ENCODE data around the gene SELENOO.
"Not testable (repeated sequence)": the region's sequence is repeated elsewhere in the genome, so short reads cannot be mapped to it uniquely, and the experiment has no call there.

The SELENOO gene

GRCh38 chr22:50201191-50202129, 649 bp downstream of the SELENOO start:
- no peak for DNase-seq (ENCODE audit: low read depth)

- DNase-seq (ENCODE audit: low read depth): no peak
Measured at GRCh38 chr22:50202130-50202666, 1.4 kb downstream of the SELENOO start.

DNA sequence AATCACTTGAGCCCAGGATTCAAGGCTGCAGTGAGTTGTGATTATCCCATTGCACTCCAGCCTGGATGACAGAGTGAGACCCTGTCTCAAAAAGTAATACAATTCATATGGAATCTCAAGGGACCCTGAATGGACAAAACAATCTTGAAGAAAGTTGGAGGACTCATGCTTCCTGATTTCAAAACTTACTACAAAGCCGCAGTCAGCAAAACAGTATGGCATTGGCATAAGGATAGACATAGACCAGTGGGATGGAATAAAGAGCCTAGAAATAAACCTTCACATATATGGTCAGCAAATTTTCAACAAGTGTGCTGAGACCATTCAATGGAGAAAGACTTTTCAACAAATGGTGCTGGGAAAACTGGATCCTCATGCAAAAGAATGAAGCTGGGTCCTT, 2.5 kb downstream of the SELENOO start:
- no peak for DNase-seq (ENCODE audit: low read depth)

DNA sequence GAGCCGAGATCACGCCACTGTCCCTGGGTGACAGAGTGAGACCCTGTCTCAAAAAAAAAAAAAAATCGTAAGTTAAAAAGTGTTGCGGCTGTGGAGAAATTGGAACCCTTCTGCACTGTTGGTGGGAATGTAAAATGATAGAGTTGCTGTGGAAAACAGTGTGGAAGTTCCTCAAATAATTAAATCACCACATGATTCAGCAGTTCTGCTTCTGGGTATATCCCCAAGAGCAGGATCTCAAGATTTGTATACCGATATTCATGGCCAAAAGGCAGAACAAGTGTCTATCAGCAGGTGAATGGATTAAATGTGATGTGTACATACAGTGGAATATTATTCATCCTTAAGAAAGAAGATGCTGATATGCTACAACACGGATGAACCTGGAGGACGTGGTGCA, 3.8 kb downstream of the SELENOO start:
- DNase-seq (ENCODE audit: low read depth): no peak

DNA sequence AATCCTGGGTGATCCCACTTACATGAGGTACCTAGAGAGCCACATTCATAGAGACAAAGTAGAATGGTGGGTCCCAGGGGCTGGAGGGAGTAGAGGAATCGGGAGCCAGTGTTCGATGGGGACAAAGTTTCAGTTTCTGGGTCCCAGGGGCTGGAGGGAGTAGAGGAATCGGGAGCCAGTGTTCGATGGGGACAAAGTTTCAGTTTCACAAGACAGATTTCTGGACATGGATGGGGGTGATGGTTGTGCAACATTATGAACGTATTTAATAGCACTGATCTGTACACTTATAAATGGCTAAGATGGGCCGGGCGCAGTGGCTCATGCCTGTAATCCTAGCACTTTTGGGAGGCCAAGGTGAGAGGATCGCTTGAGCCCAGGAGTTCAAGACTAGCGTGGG, 4.2 kb downstream of the SELENOO start:
- not testable (repeated sequence) for DNase-seq (ENCODE audit: low read depth)

GRCh38 chr22:50205781-50206569, 5.2 kb downstream of the SELENOO start:
- DNase-seq (ENCODE audit: low read depth): no peak

DNA sequence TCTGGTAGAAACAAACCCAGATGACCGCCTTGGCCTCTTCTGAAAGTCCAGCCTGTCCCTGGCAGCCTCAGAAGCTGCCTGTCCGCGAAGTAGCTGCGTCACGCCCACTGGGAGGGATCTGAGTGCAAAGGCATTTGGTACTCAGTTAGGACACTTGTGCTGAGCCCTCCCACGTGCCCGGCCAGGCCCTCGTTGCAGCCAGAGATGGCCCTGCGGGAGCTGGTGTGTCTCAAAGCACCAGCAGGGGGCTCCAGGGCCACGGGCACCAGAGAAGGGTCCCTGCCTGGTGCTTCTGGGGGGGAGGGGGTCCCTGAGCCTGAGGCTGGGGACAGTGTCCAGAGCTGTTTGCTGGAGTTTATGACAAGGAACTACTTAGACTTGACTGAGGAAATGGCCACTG, 5.8 kb downstream of the SELENOO start:
- no peak for DNase-seq (ENCODE audit: low read depth)

GRCh38 chr22:50207383-50208140, 6.8 kb downstream of the SELENOO start:
- no peak for DNase-seq (ENCODE audit: low read depth)

- DNase-seq (ENCODE audit: low read depth): no peak
Measured at GRCh38 chr22:50208430-50208938, 7.7 kb downstream of the SELENOO start.

DNA sequence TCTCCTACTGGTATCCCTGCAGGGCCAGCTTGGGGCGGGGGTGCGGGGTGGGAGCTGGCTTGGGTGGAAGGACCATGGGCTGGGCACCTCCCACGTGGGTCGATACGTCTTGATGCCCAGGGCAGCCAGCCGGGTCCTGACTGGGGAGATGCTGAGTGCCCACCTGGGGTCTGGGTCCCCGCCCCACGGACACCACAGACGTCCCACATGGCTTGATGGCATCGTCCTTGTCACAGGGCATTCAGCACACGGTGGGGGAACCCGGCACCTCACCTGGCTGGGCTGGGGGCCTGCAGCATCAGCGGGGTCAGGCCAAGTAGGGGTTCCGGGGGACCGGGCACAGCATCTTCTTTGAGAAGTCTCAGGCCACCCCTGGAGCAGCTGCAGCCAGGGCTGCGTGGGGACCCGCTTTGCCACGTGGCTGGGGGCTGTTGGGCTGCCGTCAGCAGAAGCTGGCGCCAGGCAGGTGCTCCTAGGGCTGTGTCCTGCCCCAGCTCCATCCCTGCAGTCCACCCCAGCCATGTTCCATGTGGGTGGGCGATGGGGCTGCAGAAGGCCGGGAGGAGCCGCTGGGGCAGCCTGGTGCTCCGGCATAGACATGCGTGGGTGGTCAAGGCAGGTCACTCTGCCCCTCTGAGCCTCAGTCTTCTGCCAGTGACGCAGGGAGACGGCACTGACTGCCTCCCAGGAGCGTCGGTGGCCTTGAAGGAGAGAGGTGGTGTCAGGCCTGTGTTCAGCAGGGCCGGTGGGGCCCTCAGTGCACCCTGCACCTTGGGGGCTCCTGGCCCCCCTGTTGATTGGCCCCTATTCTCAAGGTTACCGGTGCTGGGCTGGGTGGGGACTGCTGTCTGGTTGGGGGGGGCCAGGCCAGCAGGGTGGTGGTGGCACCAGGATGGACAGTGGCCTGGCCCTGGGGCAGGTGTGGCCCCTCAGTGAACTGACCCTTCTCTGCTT, 8.4 kb downstream of the SELENOO start:
- DNase-seq (ENCODE audit: low read depth): no peak

DNA sequence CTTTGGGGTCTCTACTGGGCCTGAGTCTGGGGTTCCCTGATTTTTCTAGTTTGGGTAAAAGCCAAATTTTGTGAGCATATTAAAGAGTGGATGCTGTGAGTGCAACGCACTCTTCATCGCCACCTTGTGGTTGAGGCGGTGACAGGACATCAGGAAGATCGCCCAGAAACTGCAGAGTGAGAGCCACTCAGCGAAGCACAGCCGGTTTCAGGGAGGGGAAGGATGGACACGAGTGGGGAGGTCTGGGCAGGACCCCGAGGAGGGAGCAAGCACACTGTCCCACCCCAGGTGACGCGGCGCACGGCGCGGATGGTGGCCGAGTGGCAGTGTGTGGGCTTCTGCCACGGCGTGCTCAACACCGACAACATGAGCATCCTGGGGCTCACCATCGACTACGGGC, 9.1 kb downstream of the SELENOO start:
- DNase-seq (ENCODE audit: low read depth): no peak

DNA sequence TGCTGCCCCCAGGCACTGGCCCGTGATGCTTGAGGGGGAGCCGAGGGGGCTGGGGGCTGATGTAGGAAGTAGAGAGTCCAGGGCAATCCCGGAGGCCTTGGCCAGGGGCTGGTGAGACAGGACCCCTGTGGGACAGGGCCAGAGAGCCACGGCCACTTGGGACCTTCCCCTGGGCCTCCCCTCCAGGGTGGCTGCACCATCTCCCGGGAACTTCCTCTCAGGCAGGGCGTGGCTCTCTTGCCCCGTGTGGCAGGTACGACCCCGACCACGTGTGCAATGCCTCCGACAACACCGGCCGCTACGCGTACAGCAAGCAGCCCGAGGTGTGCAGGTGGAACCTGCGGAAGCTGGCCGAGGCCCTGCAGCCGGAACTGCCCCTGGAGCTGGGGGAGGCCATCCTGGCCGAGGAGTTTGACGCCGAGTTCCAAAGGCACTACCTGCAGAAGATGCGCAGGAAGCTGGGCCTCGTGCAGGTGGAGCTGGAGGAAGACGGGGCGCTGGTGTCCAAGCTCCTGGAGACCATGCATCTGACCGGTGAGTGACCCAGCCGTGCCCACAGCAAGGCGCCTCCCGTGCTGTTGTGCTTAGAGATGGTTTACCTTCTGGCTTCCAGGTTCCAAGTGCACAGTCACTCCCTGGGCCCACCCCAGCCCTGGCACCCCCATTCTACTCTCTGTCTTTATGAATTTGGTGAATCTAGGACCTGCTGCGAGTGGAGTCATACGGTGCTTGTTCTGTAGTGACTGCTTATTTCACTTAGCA, 9.7 kb downstream of the SELENOO start:
- no peak for DNase-seq (ENCODE audit: low read depth)

- no peak for DNase-seq (ENCODE audit: low read depth)
Measured at GRCh38 chr22:50211147-50211546, 10.3 kb downstream of the SELENOO start.

DNA sequence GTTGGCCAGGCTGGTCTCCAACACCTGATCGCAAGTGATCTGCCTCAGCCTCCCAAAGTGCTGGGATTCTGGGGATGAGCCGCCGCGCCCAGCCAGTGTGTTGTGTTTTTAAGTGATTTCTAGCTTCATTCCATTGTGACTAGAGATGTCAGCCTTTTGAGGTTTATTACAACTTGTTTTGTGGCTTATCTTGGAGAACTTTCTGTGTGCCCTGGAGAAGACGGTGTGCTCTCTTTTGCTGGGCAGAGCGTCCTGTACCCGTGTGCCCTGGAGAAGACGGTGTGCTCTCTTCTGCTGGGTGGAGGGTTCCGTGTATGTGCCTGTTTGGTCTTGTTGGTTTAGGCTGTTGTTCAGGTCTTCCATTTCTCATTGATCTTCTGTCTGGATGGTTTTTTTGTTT, 12.5 kb downstream of the SELENOO start:
- DNase-seq (ENCODE audit: low read depth): no peak

DNA sequence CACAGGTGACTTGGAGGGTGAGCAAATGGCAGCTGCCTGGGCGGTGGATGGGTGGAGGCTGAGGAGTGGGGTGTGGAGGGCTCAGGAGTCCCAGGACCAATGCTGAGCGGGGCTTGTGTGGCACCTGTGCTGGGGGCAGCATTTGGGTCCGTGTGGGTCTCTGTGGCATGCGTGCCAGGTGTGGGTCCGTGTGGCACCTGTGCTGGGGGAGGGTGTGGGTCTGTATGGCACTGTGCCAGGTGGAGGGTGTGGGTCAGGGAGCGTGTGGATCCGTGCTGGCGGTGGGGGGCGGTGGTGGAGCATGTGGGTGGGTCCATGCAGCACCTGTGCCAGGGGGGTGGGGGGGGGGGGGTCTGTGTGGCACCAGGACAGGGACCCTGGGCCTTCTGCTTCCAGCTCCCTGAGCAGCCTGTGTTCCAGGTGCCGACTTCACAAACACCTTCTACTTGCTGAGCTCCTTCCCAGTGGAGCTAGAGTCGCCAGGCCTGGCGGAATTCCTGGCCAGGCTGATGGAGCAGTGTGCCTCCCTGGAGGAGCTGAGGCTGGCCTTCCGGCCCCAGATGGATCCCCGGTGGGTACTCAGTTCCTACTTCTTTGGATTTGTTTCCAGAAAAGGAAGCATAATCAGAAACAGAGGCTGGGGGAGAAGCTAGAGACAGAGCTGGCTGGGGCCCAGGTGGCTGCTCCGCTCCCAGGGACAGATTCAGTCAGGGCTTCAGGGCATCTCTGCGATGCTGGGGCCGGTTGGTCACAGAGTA, 14.7 kb downstream of the SELENOO start:
- DNase-seq (ENCODE audit: low read depth): no peak

GRCh38 chr22:50216055-50216683, 15.4 kb downstream of the SELENOO start:
- no peak for DNase-seq (ENCODE audit: low read depth)

DNA sequence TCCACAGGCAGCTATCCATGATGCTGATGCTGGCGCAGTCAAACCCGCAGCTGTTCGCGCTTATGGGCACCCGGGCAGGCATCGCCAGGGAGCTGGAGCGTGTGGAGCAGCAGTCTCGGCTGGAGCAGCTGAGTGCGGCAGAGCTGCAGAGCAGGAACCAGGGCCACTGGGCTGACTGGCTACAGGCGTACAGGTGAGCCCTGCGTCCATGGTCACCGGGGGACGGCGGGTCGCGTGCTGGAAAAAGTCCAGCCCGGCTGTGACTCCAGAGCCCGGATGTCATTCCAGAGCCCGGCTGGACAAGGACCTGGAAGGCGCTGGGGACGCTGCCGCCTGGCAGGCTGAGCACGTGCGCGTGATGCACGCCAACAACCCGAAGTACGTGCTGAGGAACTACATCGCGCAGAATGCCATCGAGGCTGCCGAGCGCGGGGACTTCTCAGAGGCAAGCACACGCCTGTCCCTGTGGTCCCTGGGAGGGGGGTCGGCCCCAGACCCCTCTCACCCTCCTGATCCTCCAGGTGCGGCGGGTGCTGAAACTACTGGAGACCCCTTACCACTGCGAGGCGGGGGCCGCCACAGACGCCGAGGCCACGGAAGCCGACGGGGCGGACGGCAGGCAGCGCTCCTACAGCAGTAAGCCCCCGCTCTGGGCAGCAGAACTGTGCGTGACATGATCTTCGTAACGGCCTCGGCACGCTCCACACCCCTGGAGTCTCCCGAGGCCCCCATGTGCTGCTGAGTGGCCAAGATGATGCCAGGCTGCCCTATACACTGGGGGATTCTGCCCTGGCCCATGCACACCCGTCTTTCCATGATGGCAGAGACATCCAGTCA, 16.1 kb downstream of the SELENOO start:
- DNase-seq (ENCODE audit: low read depth): no peak

Data from CMK (cell line).